HG03097 (cell line): ENCODE data around the gene NBPF12.
"Not testable (repeated sequence)": the region's sequence is repeated elsewhere in the genome, so short reads cannot be mapped to it uniquely, and the experiment has no call there.

Experiments
- ATAC-seq: cut with Tn5 transposase; IDR thresholded peaks from one replicate; pipeline ENCODE4 v1.9.1; 2021; ENCODE audit not compliant: unreplicated experiment, low FRiP score

The NBPF12 gene

GRCh38 chr1:146938242-146938902 lies at the start of gene NBPF12:
TSS of gene NBPF12 (plus strand) at chr1:146938324. CDS start at chr1:146960144, 21,820 bp downstream.
- ATAC-seq, result peak; percentile 67

- not testable (repeated sequence) for ATAC-seq
Measured at GRCh38 chr1:146891355-146891754, 46.8 kb upstream of the NBPF12 start.

GRCh38 chr1:146892331-146892730 lies 45.8 kb upstream of the NBPF12 start:
- ATAC-seq, result not testable (repeated sequence)

GRCh38 chr1:146907565-146908261 lies 30.4 kb upstream of the NBPF12 start:
- not testable (repeated sequence) for ATAC-seq

- ATAC-seq, result not testable (repeated sequence)
Measured at GRCh38 chr1:146912975-146913374, 25.1 kb upstream of the NBPF12 start.

GRCh38 chr1:146920811-146921210 lies 17.3 kb upstream of the NBPF12 start:
- ATAC-seq, result not testable (repeated sequence)

GRCh38 chr1:146922614-146923013 lies 15.5 kb upstream of the NBPF12 start:
- not testable (repeated sequence) for ATAC-seq

GRCh38 chr1:146924106-146924505 lies 14.0 kb upstream of the NBPF12 start:
- not testable (repeated sequence) for ATAC-seq

GRCh38 chr1:146926413-146926812 lies 11.7 kb upstream of the NBPF12 start:
- not testable (repeated sequence) for ATAC-seq

- not testable (repeated sequence) for ATAC-seq
Measured at GRCh38 chr1:146930225-146930624, 7.9 kb upstream of the NBPF12 start.

GRCh38 chr1:146934390-146935223 lies 3.5 kb upstream of the NBPF12 start:
- ATAC-seq, result peak; percentile 28

- ATAC-seq, result not testable (repeated sequence)
Measured at GRCh38 chr1:146937462-146937861, 662 bp upstream of the NBPF12 start.

GRCh38 chr1:146938927-146939786 lies 1.0 kb downstream of the NBPF12 start:
- peak; percentile 26 for ATAC-seq

- not testable (repeated sequence) for ATAC-seq
Measured at GRCh38 chr1:146940293-146940692, 2.2 kb downstream of the NBPF12 start.

GRCh38 chr1:146943342-146943886 lies 5.3 kb downstream of the NBPF12 start:
- ATAC-seq, result not testable (repeated sequence)

- ATAC-seq, result not testable (repeated sequence)
Measured at GRCh38 chr1:146948127-146948526, 10.0 kb downstream of the NBPF12 start.

GRCh38 chr1:146964340-146964739 lies 26.2 kb downstream of the NBPF12 start:
- not testable (repeated sequence) for ATAC-seq

GRCh38 chr1:146966351-146966750 lies 28.2 kb downstream of the NBPF12 start:
- ATAC-seq, result not testable (repeated sequence)

- ATAC-seq, result not testable (repeated sequence)
Measured at GRCh38 chr1:146970656-146971055, 32.5 kb downstream of the NBPF12 start.

- ATAC-seq, result not testable (repeated sequence)
Measured at GRCh38 chr1:146972681-146973080, 34.6 kb downstream of the NBPF12 start.
